Measurements from ENCODE around the gene PACSIN2.

PACSIN2 gene

DNA sequence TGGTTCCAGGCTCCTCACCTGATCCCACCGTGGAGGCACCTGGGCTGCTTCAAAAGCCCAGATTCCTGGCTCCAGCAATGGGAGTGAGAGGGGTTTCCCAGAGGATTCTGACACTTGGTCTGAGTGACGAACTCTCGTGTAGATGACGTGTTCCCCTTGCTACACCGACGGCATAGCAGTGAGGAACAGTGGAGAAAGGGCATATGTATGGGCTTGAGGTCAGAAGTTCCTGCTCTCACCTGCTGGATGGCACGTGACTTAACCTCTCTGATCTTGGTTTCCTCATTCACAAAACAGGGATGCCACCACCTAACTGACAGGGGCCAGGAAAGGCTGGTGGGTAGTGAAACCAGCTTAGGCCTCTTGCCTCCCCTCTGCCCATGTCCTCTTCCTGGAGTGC is 127.8 kb downstream of the PACSIN2 start:
- H3K27me3 ChIP-seq = no peaks in the 10 kb centered on the region
- intact Hi-C loops (cut with DNase I; ENCODE audit: low total_unique reads) = no loop called here

DNA sequence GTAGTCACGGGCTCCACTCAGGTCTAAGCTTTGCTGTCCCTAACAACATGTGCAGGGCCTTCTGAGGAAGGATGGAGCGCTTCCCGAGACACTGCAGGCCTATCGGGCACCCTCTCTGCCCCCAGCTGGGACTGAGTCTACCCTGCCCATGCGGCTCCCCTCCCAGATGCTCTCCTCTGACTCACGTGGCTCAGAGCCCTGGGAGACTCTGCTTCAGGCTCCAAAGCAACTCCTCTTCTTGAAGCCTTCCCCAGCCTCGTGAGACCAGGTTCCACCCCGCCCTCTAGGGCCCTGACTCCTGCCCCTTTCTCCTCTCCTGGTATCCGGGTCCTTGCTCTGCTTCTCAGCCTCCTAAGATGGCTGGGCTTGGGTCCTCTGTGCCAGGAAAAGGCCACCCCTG is 129.5 kb downstream of the PACSIN2 start:
- intact Hi-C loops (cut with DNase I; ENCODE audit: low total_unique reads) = no loop called here
- peaks cover 88 to 100% (median 100%) of the 10 kb centered on the region in 3 donors for H3K36me3 ChIP-seq
- no peak overlapping the region for H3K4me3 ChIP-seq
- no peak for DNase-seq
- no peaks in the 10 kb centered on the region for H3K9me3 ChIP-seq
- peaks cover 0 to 10% (median 0%) of the 10 kb centered on the region in 4 donors for H3K4me1 ChIP-seq
- H3K27ac ChIP-seq = peak overlapping the region in 1 of 2 donors; percentile 25
- TF ChIP-seq, protein P1, sequence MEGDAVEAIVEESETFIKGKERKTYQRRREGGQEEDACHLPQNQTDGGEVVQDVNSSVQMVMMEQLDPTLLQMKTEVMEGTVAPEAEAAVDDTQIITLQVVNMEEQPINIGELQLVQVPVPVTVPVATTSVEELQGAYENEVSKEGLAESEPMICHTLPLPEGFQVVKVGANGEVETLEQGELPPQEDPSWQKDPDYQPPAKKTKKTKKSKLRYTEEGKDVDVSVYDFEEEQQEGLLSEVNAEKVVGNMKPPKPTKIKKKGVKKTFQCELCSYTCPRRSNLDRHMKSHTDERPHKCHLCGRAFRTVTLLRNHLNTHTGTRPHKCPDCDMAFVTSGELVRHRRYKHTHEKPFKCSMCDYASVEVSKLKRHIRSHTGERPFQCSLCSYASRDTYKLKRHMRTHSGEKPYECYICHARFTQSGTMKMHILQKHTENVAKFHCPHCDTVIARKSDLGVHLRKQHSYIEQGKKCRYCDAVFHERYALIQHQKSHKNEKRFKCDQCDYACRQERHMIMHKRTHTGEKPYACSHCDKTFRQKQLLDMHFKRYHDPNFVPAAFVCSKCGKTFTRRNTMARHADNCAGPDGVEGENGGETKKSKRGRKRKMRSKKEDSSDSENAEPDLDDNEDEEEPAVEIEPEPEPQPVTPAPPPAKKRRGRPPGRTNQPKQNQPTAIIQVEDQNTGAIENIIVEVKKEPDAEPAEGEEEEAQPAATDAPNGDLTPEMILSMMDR (IDR thresholded peaks at IDR 0.05) = no peak
- H3K27me3 ChIP-seq = no peaks in the 10 kb centered on the region

More for the DNA sequence above, 127.8 kb downstream of the PACSIN2 start:
- Histone ChIP-seq H3K27ac (no peak overlapping the region), H3K4me1 (no peaks in the 10 kb centered on the region), H3K9me3 (no peaks in the 10 kb centered on the region), H3K36me3 (peaks cover 88 to 100% (median 97%) of the 10 kb centered on the region in 3 donors), H3K4me3 (no peak overlapping the region)
- TF ChIP-seq, protein P1 (IDR thresholded peaks at IDR 0.05) = no peak
- no peak for DNase-seq

DNA sequence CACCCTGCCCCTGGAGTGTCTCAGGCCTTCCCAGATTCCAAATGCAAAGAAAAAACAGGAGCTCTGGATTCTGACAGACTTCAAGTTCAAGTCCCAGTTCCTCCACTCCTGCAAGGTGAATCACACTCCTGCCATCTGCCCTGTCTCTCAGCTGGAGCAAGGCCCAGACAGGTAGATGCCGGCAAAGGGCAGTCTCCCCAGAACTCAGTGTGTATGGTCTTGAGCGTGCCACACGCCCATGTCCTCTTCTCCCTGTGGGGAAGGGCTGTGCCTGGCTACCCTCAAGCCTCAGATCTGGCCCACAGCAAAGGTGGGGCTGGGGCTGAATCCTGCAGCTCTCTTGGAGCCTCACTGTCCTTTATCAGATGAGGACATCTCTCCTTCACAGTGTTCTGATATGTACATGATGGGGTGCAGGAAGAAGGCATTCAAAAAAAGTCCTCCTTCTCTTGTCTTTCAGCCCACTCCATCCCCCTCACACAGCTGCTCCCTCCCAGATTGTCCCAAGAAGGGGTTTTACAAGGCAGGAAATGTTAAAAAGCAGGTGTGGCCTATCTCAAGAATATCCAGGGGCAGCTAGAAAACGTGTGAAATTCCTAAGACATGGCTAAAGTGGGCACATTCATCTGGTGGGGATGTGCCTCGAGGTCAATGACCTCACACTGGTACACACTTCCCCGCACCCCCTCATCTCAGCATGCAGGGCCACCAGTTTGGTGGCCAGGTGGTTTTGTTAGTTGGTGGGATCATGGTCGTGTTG is 130.2 kb downstream of the PACSIN2 start:
- Histone ChIP-seq H3K36me3 (peaks cover 88 to 100% (median 99%) of the 10 kb centered on the region in 3 donors), H3K27ac (no peak overlapping the region)
- intact Hi-C loops (cut with DNase I; ENCODE audit: low total_unique reads) = no loop called here

DNA sequence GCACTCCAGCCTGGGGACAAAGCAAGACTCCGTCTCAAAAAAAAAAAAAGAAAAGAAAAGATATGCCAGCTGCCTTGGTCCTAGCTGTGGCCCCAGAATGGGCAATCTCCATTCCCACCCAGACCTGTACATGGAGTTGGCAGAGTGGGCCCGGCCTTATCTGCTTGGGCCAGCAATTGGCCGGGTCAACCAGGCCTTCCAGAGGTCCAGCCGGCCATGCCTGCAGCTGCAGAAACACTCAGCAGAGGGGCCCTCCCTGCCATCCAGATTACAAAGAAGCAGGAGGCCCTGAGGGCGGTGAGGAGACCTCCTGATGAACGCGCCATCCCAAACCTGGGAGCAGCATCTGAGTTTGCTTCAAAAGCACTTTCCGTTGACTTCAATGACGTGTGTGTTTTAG is 131.0 kb downstream of the PACSIN2 start:
- Histone ChIP-seq H3K4me3 (no peak overlapping the region), H3K9me3 (no peaks in the 10 kb centered on the region), H3K27ac (no peak overlapping the region), H3K36me3 (peaks cover 89 to 100% (median 99%) of the 10 kb centered on the region in 3 donors), H3K4me1 (peaks cover 0 to 14% (median 0%) of the 10 kb centered on the region in 4 donors), H3K27me3 (no peaks in the 10 kb centered on the region)
- no peak for DNase-seq
- intact Hi-C loops (cut with DNase I; ENCODE audit: low total_unique reads) = no loop called here
- TF ChIP-seq, protein P1 (IDR thresholded peaks at IDR 0.05) = no peak

More for the DNA sequence above, 130.2 kb downstream of the PACSIN2 start:
- TF ChIP-seq, protein P1 (IDR thresholded peaks at IDR 0.05) = no peak
- Histone ChIP-seq H3K4me1 (peaks cover 0 to 14% (median 0%) of the 10 kb centered on the region in 4 donors), H3K9me3 (no peaks in the 10 kb centered on the region), H3K4me3 (no peak overlapping the region), H3K27me3 (no peaks in the 10 kb centered on the region)
- DNase-seq = no peak

DNA sequence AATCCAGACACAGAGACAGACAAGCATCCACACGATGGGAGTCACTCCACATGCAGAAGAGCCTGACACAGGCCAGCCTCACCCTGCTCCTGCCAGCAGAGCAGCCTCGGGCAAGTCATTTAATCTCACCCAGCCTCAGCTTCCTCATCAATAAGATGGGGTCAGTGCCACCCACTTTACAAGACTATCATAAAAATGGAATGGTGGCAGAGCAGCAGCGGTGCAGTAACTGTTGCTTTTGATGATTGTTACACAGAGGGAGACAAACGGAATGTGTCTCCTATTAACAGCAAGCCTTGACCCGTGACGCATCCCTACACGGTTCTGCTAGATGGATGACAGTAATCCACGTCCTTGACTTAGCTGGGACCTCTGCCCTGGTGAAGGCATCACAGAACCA is 131.8 kb downstream of the PACSIN2 start:
- H3K27me3 ChIP-seq = no peaks in the 10 kb centered on the region
- peaks cover 89 to 100% (median 99%) of the 10 kb centered on the region in 3 donors for H3K36me3 ChIP-seq
- TF ChIP-seq, protein P1 (IDR thresholded peaks at IDR 0.05) = no peak
- H3K9me3 ChIP-seq = no peaks in the 10 kb centered on the region
- H3K4me3 ChIP-seq = no peak overlapping the region
- DNase-seq = no peak
- intact Hi-C loops (cut with DNase I; ENCODE audit: low total_unique reads) = no loop called here
- H3K27ac ChIP-seq = no peak overlapping the region
- peaks cover 0 to 14% (median 0%) of the 10 kb centered on the region in 4 donors for H3K4me1 ChIP-seq
